HCT116 (cell line): ENCODE data around the gene SMC2. TPM values are rescaled to one million over a fixed set of nuclear protein-coding genes. Genes with fewer than 3 reads are reported as not detected.

Experiments used
- ATAC-seq: fragments of 200-7000 bp; cut with Tn5 transposase; 2 replicates; pipeline ENCODE4 v1.9.1; 2020; ENCODE audit warnings: mild to moderate bottlenecking, moderate library complexity
- BruUV-seq: library from RNA; stranded (reverse); fragments of 400-500 nt; replicated peaks from 2 replicates; lab custom pipeline; 2021; lab: Mats Ljungman, UMichigan
- CTCF ChIA-PET: fragments of 300-600 bp; sonication (Branson Sonifier 250); formaldehyde crosslinking; loops from one replicate; lab custom pipeline; 2021; ENCODE audit warnings: antibody characterized with exemption; lab: Charles Lee
- POLR2A ChIA-PET: fragments of 300-600, 350-600 bp; sonication (Branson Sonifier 250); formaldehyde crosslinking; loops from one replicate; lab custom pipeline; 2021; ENCODE audit warnings: antibody characterized with exemption; lab: Charles Lee
- RAD21 ChIA-PET, 2 experiments: fragments of 300-600 bp; sonication (Branson Sonifier 250); formaldehyde crosslinking; loops; one replicate each; lab custom pipeline; 2023; ENCODE audit warnings: low total read pairs in 2 of 2; ENCODE audit not compliant: uncharacterized antibody in 2 of 2, unreplicated experiment in 2 of 2, low non-redundant PET in 1 of 2; lab: Charles Lee
- DNase-seq: peaks from one replicate; pipeline ENCODE4 v3.0.0-alpha.2; 2010; ENCODE audit warnings: low read depth, low spot score
- H2AFZ ChIP-seq: fragments of 200-600 bp; shearing (Covaris generic), sonication (generic); 2 replicates; pipeline ENCODE4 v1.6.1; 2017; ENCODE audit warnings: low read depth, mixed run types, mixed read lengths, antibody characterized with exemption, low read length; ENCODE audit not compliant: poor library complexity, severe bottlenecking
- H3K27ac ChIP-seq: 2 replicates; pipeline ENCODE4 v1.5.1; 2012; ENCODE audit warnings: low read depth, low read length
- H3K27me3 ChIP-seq: fragments of 200-600 bp; sonication (generic); 2 replicates; pipeline ENCODE4 v1.6.1; 2016; ENCODE audit warnings: mixed run types, low read length, mixed read lengths; ENCODE audit not compliant: insufficient read depth
- H3K36me3 ChIP-seq, 2 experiments: fragments of 200-500 bp in 1 of 2; fragments of 200-600 bp in 1 of 2; sonication (Bioruptor generic) in 1 of 2; sonication (generic) in 1 of 2; 2 replicates each; pipeline versions ENCODE4 v1.5.1 to v1.6.1; 2014 to 2016; ENCODE audit warnings: low read length in 2 of 2, inconsistent platforms in 1 of 2, mixed read lengths in 1 of 2, mixed run types in 1 of 2; ENCODE audit not compliant: insufficient read depth in 2 of 2, control insufficient read depth in 1 of 2
- H3K4me1 ChIP-seq, 2 experiments: fragments of 200-600 bp in 1 of 2; sonication (generic) in 1 of 2; 2 replicates each; pipeline versions ENCODE4 v1.5.1 to v1.6.1; 2012 to 2017; ENCODE audit warnings: low read length in 2 of 2, inconsistent platforms in 1 of 2, mild to moderate bottlenecking in 1 of 2, mixed read lengths in 1 of 2, mixed run types in 1 of 2, moderate library complexity in 1 of 2; ENCODE audit not compliant: insufficient read depth in 2 of 2, control insufficient read depth in 1 of 2
- H3K4me2 ChIP-seq: fragments of 200-600 bp; sonication (generic); 2 replicates; pipeline ENCODE4 v1.6.1; 2017; ENCODE audit warnings: mixed run types, low read length, mixed read lengths
- H3K4me3 ChIP-seq, 2 experiments: fragments of 200-600 bp in 1 of 2; sonication (generic) in 1 of 2; replicated peaks in 1 of 2; 2 replicates each; pipeline ENCODE4 v1.5.1; 2011 to 2016; ENCODE audit warnings: low read length in 2 of 2, control low read depth in 1 of 2, low read depth in 1 of 2, mild to moderate bottlenecking in 1 of 2, mixed read lengths in 1 of 2, mixed run types in 1 of 2
- H3K79me2 ChIP-seq: fragments of 200-600 bp; sonication (generic); 2 replicates; pipeline ENCODE4 v1.6.1; 2017; ENCODE audit warnings: mild to moderate bottlenecking, mixed run types, low read length, moderate library complexity, mixed read lengths; ENCODE audit not compliant: insufficient read depth
- H3K9ac ChIP-seq: fragments of 200-600 bp; sonication (generic); 2 replicates; pipeline ENCODE4 v1.6.1; 2016; ENCODE audit warnings: low read length, mixed read lengths
- H3K9me2 ChIP-seq: fragments of 200-600 bp; sonication (generic), shearing (Covaris generic); 2 replicates; pipeline ENCODE4 v1.6.1; 2017; ENCODE audit warnings: mixed run types, mild to moderate bottlenecking, moderate library complexity; ENCODE audit not compliant: insufficient read depth
- H3K9me3 ChIP-seq, 2 experiments: fragments of 200-500 bp in 1 of 2; fragments of 200-600 bp in 1 of 2; sonication (Bioruptor generic) in 1 of 2; sonication (generic) in 1 of 2; 2 replicates each; pipeline ENCODE4 v1.6.1; 2014 to 2017; ENCODE audit warnings: low read length in 2 of 2, mixed read lengths in 2 of 2, inconsistent platforms in 1 of 2, low read depth in 1 of 2, mild to moderate bottlenecking in 1 of 2, mixed run types in 1 of 2, moderate library complexity in 1 of 2; ENCODE audit not compliant: control insufficient read depth in 1 of 2, insufficient read depth in 1 of 2
- H4K20me1 ChIP-seq: fragments of 200-600 bp; sonication (generic), shearing (Covaris generic); 2 replicates; pipeline ENCODE4 v1.6.1; 2017; ENCODE audit warnings: mixed run types, mild to moderate bottlenecking, moderate library complexity; ENCODE audit not compliant: insufficient read depth
- CBX3 ChIP-seq: IDR thresholded peaks from 2 replicates; pipeline ENCODE4 v1.6.1; 2012; ENCODE audit warnings: low read depth
- EGR1 ChIP-seq: IDR thresholded peaks from 2 replicates; pipeline ENCODE4 v1.6.1; 2012; ENCODE audit warnings: low read depth
- JUND ChIP-seq: IDR thresholded peaks from 2 replicates; pipeline ENCODE4 v1.6.1; 2012
- SIN3A ChIP-seq: IDR thresholded peaks from 2 replicates; pipeline ENCODE4 v1.6.1; 2012; ENCODE audit warnings: low read depth
- ZBTB33 ChIP-seq: IDR thresholded peaks from 2 replicates; pipeline ENCODE4 v1.6.1; 2011; ENCODE audit warnings: mild to moderate bottlenecking, low read length, moderate library complexity; ENCODE audit not compliant: insufficient replicate concordance; ENCODE audit errors: extremely low read depth
- ZNF274 ChIP-seq: fragments of 200-500 bp; sonication (Bioruptor generic); IDR thresholded peaks from 2 replicates; pipeline ENCODE4 v1.6.1; 2014; ENCODE audit warnings: mild to moderate bottlenecking, low read depth, low read length, inconsistent platforms
- intact Hi-C: fragments of 100-400 bp; cut with micrococcal nuclease; formaldehyde crosslinking; loops from 2 replicates; pipeline ENCODE4 v1.10.0; 2022
- total RNA-seq: library from RNA; stranded (reverse); gene quantifications from one replicate; pipeline ENCODE4 v1.2.1, GENCODE V29; 2021; ENCODE audit not compliant: unreplicated experiment

SMC2 gene
- total RNA-seq, 1 experiment from 2014 or later = 20.5 TPM

- DNase-seq (no peak), ATAC-seq (no peak)
- ChIA-PET CTCF (no interaction called here), POLR2A (no interaction called here), RAD21 (no interaction called here)
- no TSS peak for BruUV-seq
- no peaks in the 10 kb centered on the region for H3K36me3 ChIP-seq
- no peaks in the 10 kb centered on the region for H3K79me2 ChIP-seq
- peaks cover 12% of the 10 kb centered on the region; the same call in 1 of the 2 replicates for H3K27me3 ChIP-seq
- no peak overlapping the region for H3K4me3 ChIP-seq
- H3K9ac ChIP-seq = no peak overlapping the region
- H3K27ac ChIP-seq = no peak overlapping the region
- no peaks in the 10 kb centered on the region for H3K9me2 ChIP-seq
- TF ChIP-seq EGR1 (no peak), SIN3A (no peak), ZBTB33 (no peak), ZNF274 (no peak), CBX3 (no peak), JUND (no peak)
- H3K4me1 ChIP-seq = no peaks in the 10 kb centered on the region
- intact Hi-C loops = no loop called here
- H2AFZ ChIP-seq = no peak overlapping the region
- no peaks in the 10 kb centered on the region for H3K9me3 ChIP-seq
- H4K20me1 ChIP-seq = no peaks in the 10 kb centered on the region
- H3K4me2 ChIP-seq = no peak overlapping the region
Observed at GRCh38 chr9:104074876-104075275, 19.2 kb upstream of the SMC2 start.
